Left ventricle myocardium inferior (tissue), 1 donor: ENCODE data around the gene ZNF575. TPM values are rescaled to one million over a fixed set of nuclear protein-coding genes. Genes with fewer than 3 reads are reported as not detected.

Experiments used
- DNase-seq: peaks from one replicate; pipeline ENCODE4 v3.0.0-alpha.2; 2020
- H3K27ac ChIP-seq: fragments of 200-600 bp; replicated peaks from 2 replicates; pipeline ENCODE4 v1.8.0; 2021
- H3K27me3 ChIP-seq: fragments of 200-600 bp; 2 replicates; pipeline ENCODE4 v1.8.0; 2021; ENCODE audit warnings: low read depth
- H3K36me3 ChIP-seq: fragments of 200-600 bp; 2 replicates; pipeline ENCODE4 v1.8.0; 2021
- H3K4me1 ChIP-seq: fragments of 200-600 bp; 2 replicates; pipeline ENCODE4 v1.8.0; 2021
- H3K4me3 ChIP-seq: fragments of 200-600 bp; 2 replicates; pipeline ENCODE4 v1.8.0; 2021; ENCODE audit warnings: mild to moderate bottlenecking, moderate library complexity
- H3K9me3 ChIP-seq: fragments of 200-600 bp; replicated peaks from 2 replicates; pipeline ENCODE4 v1.8.0; 2021
- intact Hi-C: fragments of 100-400 bp; cut with micrococcal nuclease; formaldehyde crosslinking; loops from one replicate; pipeline ENCODE4 v1.11.0; 2022
- total RNA-seq: library from RNA; stranded (reverse); fragmentation: NEBNext Ultra II Directional; extraction: Animal tissue kit (Norgen Biotek cat#: 25700); gene quantifications from one replicate; pipeline ENCODE4 v1.2.1, GENCODE V29; 2021
- TF ChIP-seq, protein P1 (sequence below): fragments of 200-600 bp; IDR thresholded peaks from 2 replicates; pipeline ENCODE4 v1.8.0; 2021; ENCODE audit warnings: antibody characterized with exemption, mild to moderate bottlenecking, borderline replicate concordance
- donor health status: DM: no; HTN: yes; CAD: no; lungs with severe emphysema.

The ZNF575 gene
- total RNA-seq, 1 donor from 2014 or later = 1.1 TPM

DNA sequence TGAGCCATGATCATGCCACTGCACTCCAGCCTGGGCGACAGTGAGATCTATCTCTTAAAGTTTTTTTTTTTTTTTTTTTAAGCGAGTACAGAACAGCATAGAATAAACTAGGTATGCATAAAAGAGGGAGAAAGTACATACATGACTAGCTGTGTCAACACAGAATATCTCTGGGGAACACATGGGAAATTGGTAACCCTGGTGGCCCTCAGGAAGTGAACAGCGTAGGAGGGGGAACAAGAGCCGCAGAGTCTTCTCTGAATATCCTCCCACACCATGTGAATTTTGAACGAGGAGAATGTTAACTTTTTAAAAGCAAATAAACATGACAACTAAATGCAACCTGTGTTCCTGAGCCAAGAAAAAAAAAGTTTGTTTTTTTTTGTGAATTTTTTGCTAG, 43.7 kb upstream of the ZNF575 start:
- Histone ChIP-seq H3K27ac (no peak overlapping the region), H3K27me3 (no peaks in the 10 kb centered on the region), H3K4me3 (no peak overlapping the region), H3K4me1 (no peaks in the 10 kb centered on the region), H3K36me3 (peaks cover 15% of the 10 kb centered on the region), H3K9me3 (no peaks in the 10 kb centered on the region)
- TF ChIP-seq, protein P1, sequence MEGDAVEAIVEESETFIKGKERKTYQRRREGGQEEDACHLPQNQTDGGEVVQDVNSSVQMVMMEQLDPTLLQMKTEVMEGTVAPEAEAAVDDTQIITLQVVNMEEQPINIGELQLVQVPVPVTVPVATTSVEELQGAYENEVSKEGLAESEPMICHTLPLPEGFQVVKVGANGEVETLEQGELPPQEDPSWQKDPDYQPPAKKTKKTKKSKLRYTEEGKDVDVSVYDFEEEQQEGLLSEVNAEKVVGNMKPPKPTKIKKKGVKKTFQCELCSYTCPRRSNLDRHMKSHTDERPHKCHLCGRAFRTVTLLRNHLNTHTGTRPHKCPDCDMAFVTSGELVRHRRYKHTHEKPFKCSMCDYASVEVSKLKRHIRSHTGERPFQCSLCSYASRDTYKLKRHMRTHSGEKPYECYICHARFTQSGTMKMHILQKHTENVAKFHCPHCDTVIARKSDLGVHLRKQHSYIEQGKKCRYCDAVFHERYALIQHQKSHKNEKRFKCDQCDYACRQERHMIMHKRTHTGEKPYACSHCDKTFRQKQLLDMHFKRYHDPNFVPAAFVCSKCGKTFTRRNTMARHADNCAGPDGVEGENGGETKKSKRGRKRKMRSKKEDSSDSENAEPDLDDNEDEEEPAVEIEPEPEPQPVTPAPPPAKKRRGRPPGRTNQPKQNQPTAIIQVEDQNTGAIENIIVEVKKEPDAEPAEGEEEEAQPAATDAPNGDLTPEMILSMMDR = no peak
- intact Hi-C loops = no loop called here
- no peak for DNase-seq

DNA sequence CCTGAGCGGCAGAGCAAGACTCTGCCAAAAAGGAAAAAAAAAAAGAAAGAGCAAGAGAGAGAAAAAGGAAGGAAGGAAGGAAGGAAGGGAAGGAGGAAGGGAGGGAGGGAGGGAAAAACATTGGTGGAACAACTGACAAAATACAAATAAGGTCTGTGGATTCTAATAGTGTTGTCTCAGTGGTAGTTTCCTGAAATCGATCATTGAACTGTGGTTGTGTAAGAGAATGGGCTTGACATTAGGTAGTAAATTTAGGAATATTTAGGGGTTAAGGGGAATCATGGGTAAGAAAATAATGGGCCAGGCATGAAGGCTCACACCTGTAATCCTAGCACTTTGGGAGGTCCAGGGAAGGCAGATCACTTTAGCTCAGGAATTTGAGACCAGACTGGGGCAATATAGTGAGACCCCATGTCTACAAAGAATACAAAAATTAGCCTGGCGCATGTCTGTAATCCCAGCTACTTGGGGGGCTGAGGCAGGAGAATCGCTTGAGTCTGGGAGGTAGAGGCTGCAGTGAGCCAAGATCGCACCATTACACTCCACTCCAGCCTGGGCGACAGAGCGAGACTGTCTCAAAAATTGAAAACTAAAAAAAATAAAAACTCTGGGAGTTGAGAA, 42.9 kb upstream of the ZNF575 start:
- H3K27ac ChIP-seq = no peak overlapping the region

DNA sequence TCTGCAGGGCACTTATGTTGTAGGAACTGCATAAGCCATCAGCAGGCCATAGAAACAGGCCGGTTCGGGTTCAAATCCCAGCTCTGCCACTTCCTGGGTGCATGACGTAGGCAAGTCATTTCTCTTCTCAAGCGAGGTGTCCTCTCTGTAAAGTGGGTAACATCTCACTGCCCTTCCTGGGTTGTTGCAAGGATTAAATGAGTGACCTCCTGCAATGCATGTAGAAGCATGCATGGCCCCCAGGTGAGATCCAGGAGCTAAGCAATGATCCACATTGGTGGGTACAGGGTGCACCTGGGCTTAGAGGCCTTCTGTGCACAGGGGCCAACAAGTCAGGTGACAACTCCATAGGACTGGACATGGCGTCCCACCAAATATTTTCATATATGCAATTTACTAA, 42.2 kb upstream of the ZNF575 start:
- Histone ChIP-seq H3K4me3 (no peak overlapping the region), H3K36me3 (peaks cover 27% of the 10 kb centered on the region), H3K4me1 (no peaks in the 10 kb centered on the region), H3K27me3 (no peaks in the 10 kb centered on the region), H3K9me3 (no peaks in the 10 kb centered on the region), H3K27ac (no peak overlapping the region)
- no peak for DNase-seq
- intact Hi-C loops = no loop called here
- TF ChIP-seq, protein P1 = no peak

More for the DNA sequence above, 42.9 kb upstream of the ZNF575 start:
- Histone ChIP-seq H3K4me3 (no peak overlapping the region), H3K27me3 (no peaks in the 10 kb centered on the region), H3K9me3 (no peaks in the 10 kb centered on the region), H3K36me3 (peaks cover 21% of the 10 kb centered on the region), H3K4me1 (no peaks in the 10 kb centered on the region)
- intact Hi-C loops = no loop called here
- DNase-seq = no peak
- TF ChIP-seq, protein P1 = no peak

GRCh38 chr19:43495082-43495481, 37.9 kb upstream of the ZNF575 start:
- H3K4me1 ChIP-seq = peaks cover 18% of the 10 kb centered on the region
- intact Hi-C loops = no loop called here
- H3K9me3 ChIP-seq = no peaks in the 10 kb centered on the region
- no peak for DNase-seq
- no peaks in the 10 kb centered on the region for H3K27me3 ChIP-seq
- H3K4me3 ChIP-seq = no peak overlapping the region
- H3K27ac ChIP-seq = no peak overlapping the region
- H3K36me3 ChIP-seq = peaks cover 46% of the 10 kb centered on the region
- TF ChIP-seq, protein P1 = no peak

- Histone ChIP-seq H3K36me3 (peaks cover 46% of the 10 kb centered on the region), H3K27ac (no peak overlapping the region), H3K9me3 (no peaks in the 10 kb centered on the region), H3K4me3 (no peak overlapping the region), H3K27me3 (no peaks in the 10 kb centered on the region), H3K4me1 (peaks cover 18% of the 10 kb centered on the region)
- intact Hi-C loops = no loop called here
- no peak for DNase-seq
- TF ChIP-seq, protein P1 = no peak
Observed at GRCh38 chr19:43496960-43497359, 36.0 kb upstream of the ZNF575 start.
